WTC11 (cell line): Measurements from ENCODE around the gene MCM7. TPM values are rescaled to one million over a fixed set of nuclear protein-coding genes. Genes with fewer than 3 reads are reported as not detected.

ENCODE experiments used
- ATAC-seq: fragments of 200-7000 bp; cut with Tn5 transposase; 2 replicates; pipeline ENCODE4 v1.10.0; 2021; ENCODE audit warnings: mild to moderate bottlenecking, moderate library complexity
- CTCF ChIA-PET: fragments of 300-600 bp; sonication (Branson Sonifier 250); formaldehyde crosslinking; loops from one replicate; lab custom pipeline; 2021; ENCODE audit warnings: antibody characterized with exemption; lab: Charles Lee
- POLR2A ChIA-PET: fragments of 350-600 bp; sonication (Branson Sonifier 250); formaldehyde crosslinking; loops from one replicate; lab custom pipeline; 2021; ENCODE audit warnings: antibody characterized with exemption; lab: Charles Lee
- DNase-seq: peaks from one replicate; pipeline ENCODE4 v3.0.0; 2021; ENCODE audit warnings: low spot score
- H3K27ac Mint-ChIP-seq: 2 replicates; pipeline ENCODE4 v1.8.0; 2021; ENCODE audit warnings: mixed read lengths
- H3K27me3 Mint-ChIP-seq: 2 replicates; pipeline ENCODE4 v1.8.0; 2021; ENCODE audit warnings: low read depth, mild to moderate bottlenecking, moderate library complexity, mixed read lengths
- H3K36me3 Mint-ChIP-seq: 2 replicates; pipeline ENCODE4 v1.8.0; 2021; ENCODE audit warnings: mixed read lengths
- H3K4me1 Mint-ChIP-seq: 2 replicates; pipeline ENCODE4 v1.8.0; 2022; ENCODE audit warnings: mixed read lengths
- H3K4me3 Mint-ChIP-seq: 2 replicates; pipeline ENCODE4 v1.8.0; 2021; ENCODE audit warnings: mild to moderate bottlenecking, moderate library complexity, mixed read lengths
- H3K9me3 Mint-ChIP-seq: 2 replicates; pipeline ENCODE4 v1.8.0; 2021; ENCODE audit warnings: mixed read lengths
- CREB1 ChIP-seq: sonication (generic); formaldehyde crosslinking; IDR thresholded peaks from 2 replicates; pipeline ENCODE4 v1.8.0; 2023; ENCODE audit warnings: mild to moderate bottlenecking, missing genetic modification reagents
- ELF4 ChIP-seq: sonication (generic); formaldehyde crosslinking; IDR thresholded peaks from 2 replicates; pipeline ENCODE4 v1.8.1; 2022; ENCODE audit warnings: low read depth, mild to moderate bottlenecking, moderate library complexity, missing genetic modification reagents
- ESRRA ChIP-seq: sonication (generic); formaldehyde crosslinking; IDR thresholded peaks from 2 replicates; pipeline ENCODE4 v1.8.1; 2022; ENCODE audit warnings: mild to moderate bottlenecking, missing genetic modification reagents, borderline replicate concordance
- ETV6 ChIP-seq: sonication (generic); formaldehyde crosslinking; IDR thresholded peaks from 2 replicates; pipeline ENCODE4 v1.8.1; 2022; ENCODE audit warnings: mild to moderate bottlenecking, missing genetic modification reagents
- GABPB1 ChIP-seq: sonication (generic); formaldehyde crosslinking; IDR thresholded peaks from 2 replicates; pipeline ENCODE4 v1.8.1; 2023; ENCODE audit warnings: mild to moderate bottlenecking, missing genetic modification reagents
- KAT7 ChIP-seq: sonication (generic); formaldehyde crosslinking; IDR thresholded peaks from 2 replicates; pipeline ENCODE4 v1.8.1; 2023; ENCODE audit warnings: missing genetic modification reagents, mild to moderate bottlenecking, borderline replicate concordance
- MXD4 ChIP-seq: fragments of 250-450 bp; sonication (Bioruptor Pico); IDR thresholded peaks from 2 replicates; pipeline ENCODE4 v1.8.0; 2021; ENCODE audit warnings: mild to moderate bottlenecking, moderate library complexity, borderline replicate concordance
- NFYB ChIP-seq: sonication (generic); formaldehyde crosslinking; conservative IDR thresholded peaks from 2 replicates; pipeline ENCODE4 v1.8.0; 2022; ENCODE audit warnings: low read depth, missing genetic modification reagents
- NR1H2 ChIP-seq: sonication (generic); formaldehyde crosslinking; IDR thresholded peaks from 2 replicates; pipeline ENCODE4 v1.9.0; 2021; ENCODE audit warnings: mild to moderate bottlenecking, moderate library complexity, missing genetic modification reagents
- RELA ChIP-seq: sonication (generic); formaldehyde crosslinking; IDR thresholded peaks from 2 replicates; pipeline ENCODE4 v1.8.1; 2022; ENCODE audit warnings: missing genetic modification reagents, mild to moderate bottlenecking, borderline replicate concordance
- RORB ChIP-seq: fragments of 250-450 bp; sonication (Bioruptor Pico); IDR thresholded peaks from 2 replicates; pipeline ENCODE4 v1.9.0; 2021; ENCODE audit warnings: mild to moderate bottlenecking
- SP1 ChIP-seq: sonication (generic); formaldehyde crosslinking; conservative IDR thresholded peaks from 2 replicates; pipeline ENCODE4 v1.8.1; 2022; ENCODE audit warnings: missing genetic modification reagents
- TP53 ChIP-seq: sonication (generic); formaldehyde crosslinking; IDR thresholded peaks from 2 replicates; pipeline ENCODE4 v1.8.1; 2023; ENCODE audit warnings: mild to moderate bottlenecking, missing genetic modification reagents
- ZNF121 ChIP-seq: sonication (generic); formaldehyde crosslinking; IDR thresholded peaks from 2 replicates; pipeline ENCODE4 v1.8.0; 2023; ENCODE audit warnings: missing genetic modification reagents
- ZNF423 ChIP-seq: fragments of 250-450 bp; sonication (Bioruptor Pico); IDR thresholded peaks from 2 replicates; pipeline ENCODE4 v2.1.2; 2022; ENCODE audit warnings: mild to moderate bottlenecking, moderate library complexity
- ZNF671 ChIP-seq: fragments of 250-450 bp; sonication (Bioruptor Pico); IDR thresholded peaks from 2 replicates; pipeline ENCODE4 v1.8.0; 2021; ENCODE audit warnings: mild to moderate bottlenecking
- total RNA-seq: library from RNA; stranded (reverse); gene quantifications from 3 replicates; pipeline ENCODE4 v1.2.3, GENCODE V29; 2021
- TF ChIP-seq, protein P1 (sequence below): sonication (generic); formaldehyde crosslinking; IDR thresholded peaks from 2 replicates; pipeline ENCODE4 v1.8.0; 2022; ENCODE audit warnings: mild to moderate bottlenecking, missing genetic modification reagents
- TF ChIP-seq, protein P2 (sequence below): sonication (generic); formaldehyde crosslinking; IDR thresholded peaks from 2 replicates; pipeline ENCODE4 v1.8.1; 2023; ENCODE audit warnings: mild to moderate bottlenecking, missing genetic modification reagents, borderline replicate concordance
- TF ChIP-seq, protein P3 (sequence below): sonication (generic); formaldehyde crosslinking; IDR thresholded peaks from 2 replicates; pipeline ENCODE4 v1.8.0; 2023; ENCODE audit warnings: mild to moderate bottlenecking, missing genetic modification reagents
- TF ChIP-seq, protein P4 (sequence below): sonication (generic); formaldehyde crosslinking; IDR thresholded peaks from 2 replicates; pipeline ENCODE4 v1.8.0; 2022; ENCODE audit warnings: mild to moderate bottlenecking, missing genetic modification reagents
- TF ChIP-seq, protein P5 (sequence below): fragments of 250-450 bp; sonication (Bioruptor Pico); IDR thresholded peaks from 2 replicates; pipeline ENCODE4 v1.8.0; 2021; ENCODE audit warnings: mild to moderate bottlenecking
- TF ChIP-seq, protein P6 (sequence below): sonication (generic); formaldehyde crosslinking; IDR thresholded peaks from 2 replicates; pipeline ENCODE4 v1.8.0; 2023; ENCODE audit warnings: missing genetic modification reagents
- TF ChIP-seq, protein P7 (sequence below): sonication (generic); formaldehyde crosslinking; IDR thresholded peaks from 2 replicates; pipeline ENCODE4 v1.8.1; 2022; ENCODE audit warnings: low read depth, missing genetic modification reagents, borderline replicate concordance

Gene MCM7
- total RNA-seq, 1 experiment from 2014 or later = 351 TPM

DNA sequence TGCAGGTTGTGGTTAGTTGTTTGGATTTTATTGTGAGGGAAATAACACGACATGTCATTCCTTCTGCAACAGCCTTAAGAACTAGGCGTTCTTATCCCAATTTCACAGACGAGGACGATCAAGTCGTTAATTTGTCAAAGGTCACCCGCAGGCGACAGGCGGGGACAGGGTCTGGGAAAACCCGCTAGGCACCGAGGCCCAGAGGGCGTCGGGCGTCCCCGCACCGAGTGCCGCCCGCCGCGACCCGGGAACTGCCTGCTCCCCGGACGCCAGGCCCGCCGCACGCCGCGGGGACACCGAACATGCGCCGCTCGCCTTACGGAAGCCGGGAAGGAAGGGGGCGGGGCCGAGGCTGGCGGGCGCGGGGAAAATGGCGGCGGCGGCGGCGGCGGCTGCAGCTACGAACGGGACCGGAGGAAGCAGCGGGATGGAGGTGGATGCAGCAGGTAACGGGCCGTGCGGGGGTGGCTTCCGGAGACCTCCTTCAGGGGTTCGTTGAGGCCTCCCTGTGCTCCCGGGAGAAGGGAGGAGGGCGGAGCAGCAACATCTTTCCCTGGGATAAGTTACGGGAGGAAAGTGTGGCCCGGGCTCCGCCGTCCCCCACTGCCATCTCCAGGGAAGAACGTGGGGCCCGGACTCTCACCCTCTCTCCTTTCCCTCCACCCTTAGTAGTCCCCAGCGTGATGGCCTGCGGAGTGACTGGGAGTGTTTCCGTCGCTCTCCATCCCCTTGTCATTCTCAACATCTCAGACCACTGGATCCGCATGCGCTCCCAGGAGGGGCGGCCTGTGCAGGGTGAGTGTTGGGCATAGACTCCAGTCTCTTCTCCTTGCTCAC, 12.4 kb downstream of the MCM7 start, which contains the start of gene COPS6:
COPS6 (plus strand) TSS at position 349 of the 837 bp plus-strand sequence; CDS start at position 371, 22 bp downstream.
- no peaks in the 10 kb centered on the region for H3K9me3 Mint-ChIP-seq
- peaks cover 36% of the 10 kb centered on the region for H3K36me3 Mint-ChIP-seq
- H3K4me3 Mint-ChIP-seq = peak within 1 kb of the TSS; percentile 93
- peak; percentile 79 for DNase-seq
- H3K27ac Mint-ChIP-seq = peak within 1 kb of the TSS; percentile 92
- ChIA-PET CTCF (interaction anchor here (1.0 to 1.4 kb wide), 2 partner anchors 13 to 44 kb away, joined by 3 read pairs; partner anchors contain the start of gene AP4M1), POLR2A (interaction anchor here (0.6 to 6.2 kb wide), 4 partner anchors 12 to 143 kb away, joined by 3 to 41 read pairs (median 4); partner anchors contain the start of genes AP4M1 and MCM7)
- H3K27me3 Mint-ChIP-seq = no peaks in the 10 kb centered on the region; the same call in 1 of the 2 replicates
- ATAC-seq = peak; percentile 4
- H3K4me1 Mint-ChIP-seq = peaks cover 11% of the 10 kb centered on the region
- TF ChIP-seq GABPB1 (peak; percentile 78; the same call in 1 of the 2 replicates), SP1 (peak; percentile 99), ELF4 (peak; percentile 91; the same call in 1 of the 2 replicates), NFYB (CRISPR knock-in tag) (0 out of 2 replicates have a peak, but pooled peaks have one; percentile 19), TP53 (CRISPR knock-in tag) (0 out of 2 replicates have a peak, but pooled peaks have one; percentile 75), KAT7 (CRISPR knock-in tag) (peak; percentile 50; the same call in 1 of the 2 replicates), ZNF121 (no peak), ESRRA (CRISPR knock-in tag) (0 out of 2 replicates have a peak, but pooled peaks have one; percentile 70), NR1H2 (CRISPR knock-in tag) (peak; percentile 41; the same call in 1 of the 2 replicates), ZNF671 (no peak), RELA (CRISPR knock-in tag) (peak; percentile 79), CREB1 (CRISPR knock-in tag) (peak; percentile 71; the same call in 1 of the 2 replicates), ETV6 (CRISPR knock-in tag) (peak; percentile 97), ZNF423 (CRISPR knock-in tag) (peak; percentile 48; the same call in 1 of the 2 replicates), RORB (CRISPR knock-in tag) (no peak), MXD4 (no peak)
- TF ChIP-seq, protein P1, sequence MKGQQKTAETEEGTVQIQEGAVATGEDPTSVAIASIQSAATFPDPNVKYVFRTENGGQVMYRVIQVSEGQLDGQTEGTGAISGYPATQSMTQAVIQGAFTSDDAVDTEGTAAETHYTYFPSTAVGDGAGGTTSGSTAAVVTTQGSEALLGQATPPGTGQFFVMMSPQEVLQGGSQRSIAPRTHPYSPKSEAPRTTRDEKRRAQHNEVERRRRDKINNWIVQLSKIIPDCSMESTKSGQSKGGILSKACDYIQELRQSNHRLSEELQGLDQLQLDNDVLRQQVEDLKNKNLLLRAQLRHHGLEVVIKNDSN = peak; percentile 58; the same call in 1 of the 2 replicates
- TF ChIP-seq, protein P2, sequence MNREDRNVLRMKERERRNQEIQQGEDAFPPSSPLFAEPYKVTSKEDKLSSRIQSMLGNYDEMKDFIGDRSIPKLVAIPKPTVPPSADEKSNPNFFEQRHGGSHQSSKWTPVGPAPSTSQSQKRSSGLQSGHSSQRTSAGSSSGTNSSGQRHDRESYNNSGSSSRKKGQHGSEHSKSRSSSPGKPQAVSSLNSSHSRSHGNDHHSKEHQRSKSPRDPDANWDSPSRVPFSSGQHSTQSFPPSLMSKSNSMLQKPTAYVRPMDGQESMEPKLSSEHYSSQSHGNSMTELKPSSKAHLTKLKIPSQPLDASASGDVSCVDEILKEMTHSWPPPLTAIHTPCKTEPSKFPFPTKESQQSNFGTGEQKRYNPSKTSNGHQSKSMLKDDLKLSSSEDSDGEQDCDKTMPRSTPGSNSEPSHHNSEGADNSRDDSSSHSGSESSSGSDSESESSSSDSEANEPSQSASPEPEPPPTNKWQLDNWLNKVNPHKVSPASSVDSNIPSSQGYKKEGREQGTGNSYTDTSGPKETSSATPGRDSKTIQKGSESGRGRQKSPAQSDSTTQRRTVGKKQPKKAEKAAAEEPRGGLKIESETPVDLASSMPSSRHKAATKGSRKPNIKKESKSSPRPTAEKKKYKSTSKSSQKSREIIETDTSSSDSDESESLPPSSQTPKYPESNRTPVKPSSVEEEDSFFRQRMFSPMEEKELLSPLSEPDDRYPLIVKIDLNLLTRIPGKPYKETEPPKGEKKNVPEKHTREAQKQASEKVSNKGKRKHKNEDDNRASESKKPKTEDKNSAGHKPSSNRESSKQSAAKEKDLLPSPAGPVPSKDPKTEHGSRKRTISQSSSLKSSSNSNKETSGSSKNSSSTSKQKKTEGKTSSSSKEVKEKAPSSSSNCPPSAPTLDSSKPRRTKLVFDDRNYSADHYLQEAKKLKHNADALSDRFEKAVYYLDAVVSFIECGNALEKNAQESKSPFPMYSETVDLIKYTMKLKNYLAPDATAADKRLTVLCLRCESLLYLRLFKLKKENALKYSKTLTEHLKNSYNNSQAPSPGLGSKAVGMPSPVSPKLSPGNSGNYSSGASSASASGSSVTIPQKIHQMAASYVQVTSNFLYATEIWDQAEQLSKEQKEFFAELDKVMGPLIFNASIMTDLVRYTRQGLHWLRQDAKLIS (CRISPR knock-in tag) = 0 out of 2 replicates have a peak, but pooled peaks have one; percentile 75
- TF ChIP-seq, protein P3, sequence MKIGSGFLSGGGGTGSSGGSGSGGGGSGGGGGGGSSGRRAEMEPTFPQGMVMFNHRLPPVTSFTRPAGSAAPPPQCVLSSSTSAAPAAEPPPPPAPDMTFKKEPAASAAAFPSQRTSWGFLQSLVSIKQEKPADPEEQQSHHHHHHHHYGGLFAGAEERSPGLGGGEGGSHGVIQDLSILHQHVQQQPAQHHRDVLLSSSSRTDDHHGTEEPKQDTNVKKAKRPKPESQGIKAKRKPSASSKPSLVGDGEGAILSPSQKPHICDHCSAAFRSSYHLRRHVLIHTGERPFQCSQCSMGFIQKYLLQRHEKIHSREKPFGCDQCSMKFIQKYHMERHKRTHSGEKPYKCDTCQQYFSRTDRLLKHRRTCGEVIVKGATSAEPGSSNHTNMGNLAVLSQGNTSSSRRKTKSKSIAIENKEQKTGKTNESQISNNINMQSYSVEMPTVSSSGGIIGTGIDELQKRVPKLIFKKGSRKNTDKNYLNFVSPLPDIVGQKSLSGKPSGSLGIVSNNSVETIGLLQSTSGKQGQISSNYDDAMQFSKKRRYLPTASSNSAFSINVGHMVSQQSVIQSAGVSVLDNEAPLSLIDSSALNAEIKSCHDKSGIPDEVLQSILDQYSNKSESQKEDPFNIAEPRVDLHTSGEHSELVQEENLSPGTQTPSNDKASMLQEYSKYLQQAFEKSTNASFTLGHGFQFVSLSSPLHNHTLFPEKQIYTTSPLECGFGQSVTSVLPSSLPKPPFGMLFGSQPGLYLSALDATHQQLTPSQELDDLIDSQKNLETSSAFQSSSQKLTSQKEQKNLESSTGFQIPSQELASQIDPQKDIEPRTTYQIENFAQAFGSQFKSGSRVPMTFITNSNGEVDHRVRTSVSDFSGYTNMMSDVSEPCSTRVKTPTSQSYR (CRISPR knock-in tag) = 0 out of 2 replicates have a peak, but pooled peaks have one; percentile 45
- TF ChIP-seq, protein P4, sequence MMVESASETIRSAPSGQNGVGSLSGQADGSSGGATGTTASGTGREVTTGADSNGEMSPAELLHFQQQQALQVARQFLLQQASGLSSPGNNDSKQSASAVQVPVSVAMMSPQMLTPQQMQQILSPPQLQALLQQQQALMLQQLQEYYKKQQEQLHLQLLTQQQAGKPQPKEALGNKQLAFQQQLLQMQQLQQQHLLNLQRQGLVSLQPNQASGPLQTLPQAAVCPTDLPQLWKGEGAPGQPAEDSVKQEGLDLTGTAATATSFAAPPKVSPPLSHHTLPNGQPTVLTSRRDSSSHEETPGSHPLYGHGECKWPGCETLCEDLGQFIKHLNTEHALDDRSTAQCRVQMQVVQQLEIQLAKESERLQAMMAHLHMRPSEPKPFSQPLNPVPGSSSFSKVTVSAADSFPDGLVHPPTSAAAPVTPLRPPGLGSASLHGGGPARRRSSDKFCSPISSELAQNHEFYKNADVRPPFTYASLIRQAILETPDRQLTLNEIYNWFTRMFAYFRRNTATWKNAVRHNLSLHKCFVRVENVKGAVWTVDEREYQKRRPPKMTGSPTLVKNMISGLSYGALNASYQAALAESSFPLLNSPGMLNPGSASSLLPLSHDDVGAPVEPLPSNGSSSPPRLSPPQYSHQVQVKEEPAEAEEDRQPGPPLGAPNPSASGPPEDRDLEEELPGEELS = peak; percentile 92
- TF ChIP-seq, protein P5, sequence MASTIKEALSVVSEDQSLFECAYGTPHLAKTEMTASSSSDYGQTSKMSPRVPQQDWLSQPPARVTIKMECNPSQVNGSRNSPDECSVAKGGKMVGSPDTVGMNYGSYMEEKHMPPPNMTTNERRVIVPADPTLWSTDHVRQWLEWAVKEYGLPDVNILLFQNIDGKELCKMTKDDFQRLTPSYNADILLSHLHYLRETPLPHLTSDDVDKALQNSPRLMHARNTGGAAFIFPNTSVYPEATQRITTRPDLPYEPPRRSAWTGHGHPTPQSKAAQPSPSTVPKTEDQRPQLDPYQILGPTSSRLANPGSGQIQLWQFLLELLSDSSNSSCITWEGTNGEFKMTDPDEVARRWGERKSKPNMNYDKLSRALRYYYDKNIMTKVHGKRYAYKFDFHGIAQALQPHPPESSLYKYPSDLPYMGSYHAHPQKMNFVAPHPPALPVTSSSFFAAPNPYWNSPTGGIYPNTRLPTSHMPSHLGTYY (CRISPR knock-in tag) = no peak
- TF ChIP-seq, protein P6, sequence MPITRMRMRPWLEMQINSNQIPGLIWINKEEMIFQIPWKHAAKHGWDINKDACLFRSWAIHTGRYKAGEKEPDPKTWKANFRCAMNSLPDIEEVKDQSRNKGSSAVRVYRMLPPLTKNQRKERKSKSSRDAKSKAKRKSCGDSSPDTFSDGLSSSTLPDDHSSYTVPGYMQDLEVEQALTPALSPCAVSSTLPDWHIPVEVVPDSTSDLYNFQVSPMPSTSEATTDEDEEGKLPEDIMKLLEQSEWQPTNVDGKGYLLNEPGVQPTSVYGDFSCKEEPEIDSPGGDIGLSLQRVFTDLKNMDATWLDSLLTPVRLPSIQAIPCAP (CRISPR knock-in tag) = peak; percentile 51; the same call in 1 of the 2 replicates
- TF ChIP-seq, protein P7, sequence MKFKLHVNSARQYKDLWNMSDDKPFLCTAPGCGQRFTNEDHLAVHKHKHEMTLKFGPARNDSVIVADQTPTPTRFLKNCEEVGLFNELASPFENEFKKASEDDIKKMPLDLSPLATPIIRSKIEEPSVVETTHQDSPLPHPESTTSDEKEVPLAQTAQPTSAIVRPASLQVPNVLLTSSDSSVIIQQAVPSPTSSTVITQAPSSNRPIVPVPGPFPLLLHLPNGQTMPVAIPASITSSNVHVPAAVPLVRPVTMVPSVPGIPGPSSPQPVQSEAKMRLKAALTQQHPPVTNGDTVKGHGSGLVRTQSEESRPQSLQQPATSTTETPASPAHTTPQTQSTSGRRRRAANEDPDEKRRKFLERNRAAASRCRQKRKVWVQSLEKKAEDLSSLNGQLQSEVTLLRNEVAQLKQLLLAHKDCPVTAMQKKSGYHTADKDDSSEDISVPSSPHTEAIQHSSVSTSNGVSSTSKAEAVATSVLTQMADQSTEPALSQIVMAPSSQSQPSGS = no peak
